Uterus (tissue), 2 donors: ENCODE measurements around the gene KLHDC4.

Source experiments
- POLR2A ChIP-seq, 2 donors: fragments of 450-650 bp; IDR thresholded peaks; one replicate each; pipeline ENCODE4 v1.6.1; 2016; ENCODE audit warnings: antibody characterized with exemption in 2 of 2, mild to moderate bottlenecking in 1 of 2, moderate library complexity in 1 of 2
- TF ChIP-seq, protein P1 (sequence below), 4 experiments: fragments of 200-600 bp in 2 of 4; fragments of 450-650 bp in 2 of 4; sonication (generic) in 2 of 4; IDR thresholded peaks; one replicate each; pipeline ENCODE4 v1.5.1; 2016 to 2019; ENCODE audit warnings: antibody characterized with exemption in 4 of 4, mild to moderate bottlenecking in 2 of 4, moderate library complexity in 1 of 4

DNA sequence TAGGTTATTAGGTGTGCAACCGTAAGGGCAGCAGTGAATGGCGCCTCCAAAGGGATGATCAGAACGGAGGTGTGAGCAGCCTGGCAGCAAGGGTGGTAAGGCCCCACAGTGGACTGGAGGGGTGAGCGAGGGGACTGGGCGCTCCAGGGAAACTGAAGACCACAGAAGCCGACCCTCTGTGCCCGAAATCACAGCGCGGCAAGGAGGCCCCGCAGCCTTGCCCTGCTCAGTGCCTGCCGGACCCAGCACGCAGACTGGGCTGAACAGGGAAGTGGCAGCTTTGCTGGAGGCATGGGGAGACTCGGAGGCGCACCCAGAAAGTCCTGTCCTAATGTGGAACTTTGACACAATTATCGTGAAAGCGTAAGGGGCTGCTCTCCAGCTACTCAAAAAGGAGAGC is 38.4 kb downstream of the KLHDC4 start:
- TF ChIP-seq, protein P1, sequence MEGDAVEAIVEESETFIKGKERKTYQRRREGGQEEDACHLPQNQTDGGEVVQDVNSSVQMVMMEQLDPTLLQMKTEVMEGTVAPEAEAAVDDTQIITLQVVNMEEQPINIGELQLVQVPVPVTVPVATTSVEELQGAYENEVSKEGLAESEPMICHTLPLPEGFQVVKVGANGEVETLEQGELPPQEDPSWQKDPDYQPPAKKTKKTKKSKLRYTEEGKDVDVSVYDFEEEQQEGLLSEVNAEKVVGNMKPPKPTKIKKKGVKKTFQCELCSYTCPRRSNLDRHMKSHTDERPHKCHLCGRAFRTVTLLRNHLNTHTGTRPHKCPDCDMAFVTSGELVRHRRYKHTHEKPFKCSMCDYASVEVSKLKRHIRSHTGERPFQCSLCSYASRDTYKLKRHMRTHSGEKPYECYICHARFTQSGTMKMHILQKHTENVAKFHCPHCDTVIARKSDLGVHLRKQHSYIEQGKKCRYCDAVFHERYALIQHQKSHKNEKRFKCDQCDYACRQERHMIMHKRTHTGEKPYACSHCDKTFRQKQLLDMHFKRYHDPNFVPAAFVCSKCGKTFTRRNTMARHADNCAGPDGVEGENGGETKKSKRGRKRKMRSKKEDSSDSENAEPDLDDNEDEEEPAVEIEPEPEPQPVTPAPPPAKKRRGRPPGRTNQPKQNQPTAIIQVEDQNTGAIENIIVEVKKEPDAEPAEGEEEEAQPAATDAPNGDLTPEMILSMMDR (IDR thresholded peaks at IDR 0.05) = no peak
- TF ChIP-seq POLR2A (IDR thresholded peaks at IDR 0.05) = no peak
